ENCODE measurements around the gene DPP7.

DNA sequence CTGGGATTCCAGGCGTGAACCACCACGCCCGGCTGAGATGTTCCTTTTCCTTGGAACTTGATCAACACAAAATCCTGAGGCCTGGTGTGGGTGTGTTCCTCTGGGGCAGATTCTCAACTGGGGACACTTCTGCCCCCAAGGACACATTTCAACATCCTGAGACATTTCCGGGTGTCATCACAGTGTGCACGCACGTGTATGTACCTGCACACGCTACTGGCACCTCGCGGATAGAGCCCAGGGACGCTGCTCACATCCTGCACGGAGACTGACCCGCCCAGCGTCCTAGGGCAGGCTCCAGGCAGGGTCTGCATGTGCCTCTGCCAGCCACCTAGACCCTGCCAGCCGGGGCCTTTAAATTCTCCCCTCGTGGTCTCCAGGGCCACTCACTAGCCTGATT lies 52.1 kb downstream of the DPP7 start:
- TF ChIP-seq, protein P1, sequence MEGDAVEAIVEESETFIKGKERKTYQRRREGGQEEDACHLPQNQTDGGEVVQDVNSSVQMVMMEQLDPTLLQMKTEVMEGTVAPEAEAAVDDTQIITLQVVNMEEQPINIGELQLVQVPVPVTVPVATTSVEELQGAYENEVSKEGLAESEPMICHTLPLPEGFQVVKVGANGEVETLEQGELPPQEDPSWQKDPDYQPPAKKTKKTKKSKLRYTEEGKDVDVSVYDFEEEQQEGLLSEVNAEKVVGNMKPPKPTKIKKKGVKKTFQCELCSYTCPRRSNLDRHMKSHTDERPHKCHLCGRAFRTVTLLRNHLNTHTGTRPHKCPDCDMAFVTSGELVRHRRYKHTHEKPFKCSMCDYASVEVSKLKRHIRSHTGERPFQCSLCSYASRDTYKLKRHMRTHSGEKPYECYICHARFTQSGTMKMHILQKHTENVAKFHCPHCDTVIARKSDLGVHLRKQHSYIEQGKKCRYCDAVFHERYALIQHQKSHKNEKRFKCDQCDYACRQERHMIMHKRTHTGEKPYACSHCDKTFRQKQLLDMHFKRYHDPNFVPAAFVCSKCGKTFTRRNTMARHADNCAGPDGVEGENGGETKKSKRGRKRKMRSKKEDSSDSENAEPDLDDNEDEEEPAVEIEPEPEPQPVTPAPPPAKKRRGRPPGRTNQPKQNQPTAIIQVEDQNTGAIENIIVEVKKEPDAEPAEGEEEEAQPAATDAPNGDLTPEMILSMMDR (conservative IDR thresholded peaks at IDR 0.05; ENCODE audit: low read depth, low read length) = no peak
- TF ChIP-seq POLR2A (IDR thresholded peaks at IDR 0.05; ENCODE audit: low read depth, low read length) = no peak
- no peak for TF ChIP-seq MXI1 (IDR thresholded peaks at IDR 0.05; ENCODE audit: borderline replicate concordance, low read depth, low read length)
- no peak for TF ChIP-seq SMC3 (IDR thresholded peaks at IDR 0.05; ENCODE audit: low read depth, low read length)
- no peak for TF ChIP-seq RAD21 (IDR thresholded peaks at IDR 0.05; ENCODE audit: low read length)

Data from IMR-90 (cell line).